ENCODE results near the gene KBTBD6. TPM values are rescaled to one million over a fixed set of nuclear protein-coding genes. Genes with fewer than 3 reads are reported as not detected.
"Not testable (repeated sequence)": the region's sequence is repeated elsewhere in the genome, so short reads cannot be mapped to it uniquely, and the experiment has no call there.

The KBTBD6 gene, protein sequence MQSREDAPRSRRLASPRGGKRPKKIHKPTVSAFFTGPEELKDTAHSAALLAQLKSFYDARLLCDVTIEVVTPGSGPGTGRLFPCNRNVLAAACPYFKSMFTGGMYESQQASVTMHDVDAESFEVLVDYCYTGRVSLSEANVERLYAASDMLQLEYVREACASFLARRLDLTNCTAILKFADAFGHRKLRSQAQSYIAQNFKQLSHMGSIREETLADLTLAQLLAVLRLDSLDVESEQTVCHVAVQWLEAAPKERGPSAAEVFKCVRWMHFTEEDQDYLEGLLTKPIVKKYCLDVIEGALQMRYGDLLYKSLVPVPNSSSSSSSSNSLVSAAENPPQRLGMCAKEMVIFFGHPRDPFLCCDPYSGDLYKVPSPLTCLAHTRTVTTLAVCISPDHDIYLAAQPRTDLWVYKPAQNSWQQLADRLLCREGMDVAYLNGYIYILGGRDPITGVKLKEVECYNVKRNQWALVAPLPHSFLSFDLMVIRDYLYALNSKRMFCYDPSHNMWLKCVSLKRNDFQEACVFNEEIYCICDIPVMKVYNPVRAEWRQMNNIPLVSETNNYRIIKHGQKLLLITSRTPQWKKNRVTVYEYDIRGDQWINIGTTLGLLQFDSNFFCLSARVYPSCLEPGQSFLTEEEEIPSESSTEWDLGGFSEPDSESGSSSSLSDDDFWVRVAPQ
- total RNA-seq: 99.0 TPM

- DNase-seq: peak; percentile 98
Observed at GRCh38 chr13:41132512-41133152, at the start of gene KBTBD6. TSS of gene KBTBD6 (minus strand) at chr13:41132802. CDS start at chr13:41132511, 291 bp downstream.

DNA sequence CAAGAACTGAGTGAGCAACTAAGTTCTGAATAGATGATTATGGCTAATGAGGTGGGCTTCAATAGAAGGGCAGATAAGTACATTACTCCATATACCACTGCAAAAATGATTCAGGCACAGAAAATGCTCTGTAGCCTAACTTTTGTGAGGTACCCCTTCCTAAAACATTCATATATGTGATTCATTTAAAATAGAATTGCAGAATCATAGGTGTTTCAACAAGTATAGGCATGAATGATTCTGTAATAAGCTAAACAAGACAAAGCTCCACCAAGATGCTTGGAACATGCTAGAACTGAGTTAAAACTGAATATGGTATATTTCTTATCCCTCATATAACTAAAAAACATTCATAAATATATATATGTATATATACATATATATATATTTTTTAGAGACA is 49.6 kb upstream of the KBTBD6 start:
- no peak for DNase-seq

DNA sequence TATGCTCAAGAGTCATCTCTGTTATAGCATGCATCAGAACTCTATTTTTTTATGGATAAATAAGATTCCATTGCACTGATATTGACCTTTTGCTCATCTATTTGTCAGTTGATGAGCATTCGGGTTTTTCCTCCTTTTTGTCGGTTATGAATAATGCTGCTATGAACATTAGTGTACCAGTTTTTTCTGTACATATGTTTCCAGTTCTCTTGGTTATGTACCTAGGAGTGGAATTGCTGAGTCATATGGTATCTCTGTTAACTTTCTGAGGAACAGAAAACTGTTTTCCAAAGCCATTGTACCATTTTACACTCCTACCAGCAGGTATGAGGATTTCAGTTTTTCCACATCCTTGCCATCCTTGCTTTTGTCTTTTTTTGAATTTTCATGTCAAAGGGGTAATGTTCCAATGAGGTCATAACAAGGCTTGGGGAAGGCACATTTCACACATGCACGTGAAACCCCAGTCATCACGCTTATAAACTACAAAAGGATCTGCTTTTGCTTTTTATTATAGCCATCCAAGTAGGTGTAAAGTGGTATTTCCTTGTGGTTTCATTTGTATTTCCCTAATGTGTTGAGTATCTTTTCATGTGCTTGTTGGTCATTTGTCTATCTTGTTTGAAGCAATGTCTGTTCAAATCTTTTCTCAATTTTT is 47.1 kb upstream of the KBTBD6 start:
- DNase-seq: no peak

- DNase-seq: no peak
Observed at GRCh38 chr13:41178040-41178439, 45.4 kb upstream of the KBTBD6 start.

DNA sequence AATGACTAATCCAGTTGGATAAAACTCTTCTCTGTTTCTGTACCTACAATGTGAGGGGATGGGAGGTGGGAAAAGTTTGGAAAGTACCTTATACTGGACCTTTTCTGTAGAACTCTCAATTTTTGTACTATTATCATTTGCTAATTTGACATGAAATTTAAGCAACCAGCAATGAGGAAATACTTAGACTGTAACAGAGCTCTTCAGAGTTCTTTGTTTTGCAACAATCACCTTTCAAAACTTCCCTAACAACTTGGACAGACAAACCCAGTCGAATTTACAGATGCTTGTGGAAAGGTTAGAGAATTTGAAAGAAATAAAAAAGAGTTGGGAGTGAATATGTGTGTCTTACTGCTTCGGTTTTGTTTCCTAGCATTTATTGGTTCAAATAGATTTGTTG is 45.0 kb upstream of the KBTBD6 start:
- DNase-seq: no peak

DNA sequence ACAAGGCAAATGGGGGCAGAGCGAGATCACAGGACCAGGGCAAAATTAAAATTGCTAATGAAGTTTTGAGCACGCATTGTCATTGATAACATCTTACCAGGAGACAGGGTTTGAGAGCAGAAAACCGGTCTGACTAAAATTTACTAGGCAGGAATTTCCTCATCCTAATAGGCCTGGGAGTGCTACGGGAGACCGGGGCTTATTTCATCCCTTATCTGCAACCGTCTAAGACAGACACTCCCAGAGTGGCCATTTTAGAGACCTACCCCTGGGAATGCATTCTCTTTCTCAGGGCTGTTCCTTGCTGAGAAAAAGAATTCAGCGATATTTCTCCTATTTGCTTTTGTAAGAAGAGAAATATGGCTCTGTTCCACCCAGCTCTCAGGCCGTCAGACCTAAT is 43.0 kb upstream of the KBTBD6 start:
- not testable (repeated sequence) for DNase-seq

DNA sequence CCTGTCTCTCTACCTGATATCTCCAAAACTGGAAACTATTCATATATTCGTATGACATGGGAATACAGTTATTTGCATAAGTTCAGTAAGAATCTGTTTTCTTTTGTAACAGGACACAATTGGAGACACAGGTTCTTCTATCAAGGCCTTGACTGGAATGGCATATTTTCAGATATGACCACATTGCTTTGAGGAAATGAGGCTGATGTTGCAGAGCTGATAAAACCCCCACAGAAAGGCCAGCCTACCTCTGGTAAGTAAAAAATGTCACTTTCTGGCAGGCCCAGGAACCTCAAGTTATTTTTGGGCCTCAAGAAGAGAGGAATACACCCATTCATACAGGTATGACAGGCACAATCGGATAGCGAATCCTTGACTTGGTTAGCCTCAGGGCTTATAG is 29.5 kb upstream of the KBTBD6 start:
- no peak for DNase-seq

- DNase-seq: no peak
Observed at GRCh38 chr13:41159174-41159573, 26.6 kb upstream of the KBTBD6 start.

DNA sequence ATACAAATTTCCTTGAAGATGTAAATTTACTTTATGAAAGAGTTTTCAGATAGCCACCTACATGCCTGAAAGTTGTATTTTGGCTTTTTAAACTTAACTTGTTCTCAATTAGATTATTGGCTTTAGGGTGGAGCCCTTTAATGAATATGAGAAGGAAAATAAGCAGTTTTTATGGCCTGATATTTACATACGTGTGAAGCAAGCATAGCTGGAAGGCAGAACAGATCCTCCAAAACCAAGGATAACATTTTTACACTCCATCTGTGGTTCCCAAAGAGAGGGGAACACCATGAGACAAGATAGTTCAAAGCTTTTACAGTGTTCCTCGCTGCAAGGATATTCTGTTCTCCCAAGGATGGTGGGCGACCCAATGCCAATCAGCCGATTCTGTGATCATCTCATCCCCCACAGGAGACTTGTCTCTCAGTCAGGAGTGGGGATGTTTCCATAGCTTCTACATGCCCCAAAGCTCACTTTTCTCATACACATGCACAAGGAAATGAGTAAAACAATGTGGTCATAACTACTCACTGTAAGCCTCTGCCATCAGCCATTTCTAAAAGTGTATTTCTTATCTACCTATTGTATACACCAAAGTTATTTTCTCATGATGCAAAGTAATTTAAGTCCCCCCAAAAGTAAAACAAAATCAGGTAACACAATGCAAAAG is 24.6 kb upstream of the KBTBD6 start:
- no peak for DNase-seq

DNA sequence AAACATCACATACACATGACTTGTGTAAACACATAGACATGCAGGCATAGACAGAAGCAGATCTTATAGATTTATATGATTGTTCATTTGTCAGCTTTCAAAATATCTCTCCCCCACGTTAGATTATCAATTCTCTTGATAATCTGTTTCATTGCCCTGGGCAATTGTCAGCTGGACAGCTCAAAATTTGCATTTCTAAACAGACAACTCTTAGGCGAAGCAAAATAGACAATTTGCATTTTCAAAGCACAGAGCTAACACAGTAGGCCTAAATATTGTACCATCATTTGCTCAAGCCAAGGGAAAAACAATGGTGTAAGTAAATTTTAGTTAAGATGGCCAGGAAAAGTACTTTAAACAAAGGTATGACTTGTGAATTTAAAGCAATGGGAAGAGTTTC is 24.0 kb upstream of the KBTBD6 start:
- DNase-seq: no peak

DNA sequence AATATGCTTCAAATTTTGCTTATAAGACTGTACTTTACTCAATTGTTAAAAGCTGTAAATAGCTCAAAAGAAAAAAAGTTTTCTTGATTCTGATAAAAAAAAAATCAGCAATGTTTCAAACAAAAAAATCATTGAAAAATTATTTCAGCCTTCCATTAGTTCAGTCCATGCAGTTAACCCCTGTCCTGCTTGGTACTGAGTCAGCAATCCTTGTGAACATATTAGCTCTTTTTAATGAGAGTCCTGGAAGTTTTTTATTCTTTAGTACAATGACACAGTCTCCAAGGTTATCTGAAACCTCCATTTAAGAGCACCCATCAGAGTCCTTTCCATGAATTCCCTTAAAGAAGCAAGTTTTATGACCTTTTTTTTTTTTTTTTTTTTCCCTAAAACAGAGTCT is 21.4 kb upstream of the KBTBD6 start:
- no peak for DNase-seq

DNA sequence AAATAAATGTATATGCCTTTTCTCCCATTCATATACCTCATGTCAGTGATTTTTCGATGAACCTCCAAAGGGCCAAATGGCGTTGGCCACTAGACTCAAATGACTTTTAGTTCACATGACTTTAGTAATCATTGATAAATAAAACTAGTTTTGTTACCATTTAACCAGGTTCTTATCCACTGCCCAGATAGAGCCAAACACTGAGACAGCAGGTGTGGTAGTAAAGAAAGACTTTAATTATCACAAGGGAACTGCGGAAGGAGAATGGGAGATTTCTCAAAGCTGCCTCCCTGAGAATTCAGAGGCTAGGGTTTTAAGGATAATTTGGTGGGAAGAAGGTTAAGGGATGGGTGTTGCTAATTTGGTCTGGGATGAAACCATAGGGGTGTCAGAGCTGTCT is 19.4 kb upstream of the KBTBD6 start:
- DNase-seq: no peak

GRCh38 chr13:41150058-41150457 is 17.5 kb upstream of the KBTBD6 start:
- no peak for DNase-seq

DNA sequence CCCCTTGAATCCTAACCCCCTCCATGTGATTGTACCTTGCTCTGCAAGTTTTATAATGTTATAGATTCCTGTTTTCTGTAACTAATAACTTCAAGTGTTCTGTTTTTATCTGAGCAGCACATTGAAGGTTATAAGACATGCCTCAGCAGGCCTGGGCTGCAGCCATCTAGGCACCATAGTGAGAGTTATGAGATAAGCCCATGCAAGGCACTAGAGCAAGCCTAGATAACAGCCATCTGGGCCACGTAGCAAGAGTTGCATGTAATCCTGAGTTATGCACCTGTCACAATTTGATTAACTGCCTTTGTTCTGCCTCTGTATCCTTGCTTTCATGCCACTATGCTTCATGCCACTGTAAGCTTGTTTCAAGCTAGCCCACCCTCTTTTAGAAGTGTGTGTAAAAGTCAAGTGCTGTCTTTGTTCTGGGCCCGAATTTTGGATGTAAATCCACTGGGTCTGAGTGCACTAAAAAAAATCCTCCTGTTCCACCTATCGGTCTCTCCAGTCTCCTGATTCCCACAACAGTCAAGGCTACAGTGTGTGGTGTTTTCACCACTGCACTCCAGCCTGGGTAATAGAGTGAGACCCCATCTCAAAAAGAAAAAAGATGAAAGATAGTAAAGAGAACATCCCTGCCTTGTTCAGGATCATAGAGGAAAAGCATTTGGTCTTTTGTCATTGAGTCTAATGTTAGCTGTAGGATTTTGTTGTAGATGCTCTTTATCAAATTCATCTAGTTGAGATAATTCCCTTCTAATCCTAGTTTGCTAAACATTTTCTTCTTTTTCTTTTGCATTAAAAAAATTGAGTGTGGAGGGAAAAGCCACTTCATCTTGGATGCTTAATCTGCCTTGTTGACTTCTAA is 16.0 kb upstream of the KBTBD6 start:
- no peak for DNase-seq

GRCh38 chr13:41145136-41145908 is 12.7 kb upstream of the KBTBD6 start:
- no peak for DNase-seq

- no peak for DNase-seq
Observed at GRCh38 chr13:41144576-41144975, 12.0 kb upstream of the KBTBD6 start.

GRCh38 chr13:41139296-41139966 is 6.8 kb upstream of the KBTBD6 start:
- DNase-seq: no peak

- no peak for DNase-seq
Observed at GRCh38 chr13:41137951-41138350, 5.3 kb upstream of the KBTBD6 start.

GRCh38 chr13:41137241-41137640 is 4.6 kb upstream of the KBTBD6 start:
- no peak for DNase-seq

Measured in occipital lobe (tissue), 2 donors.